Activated CD4-positive, alpha-beta memory T cell treated with anti-CD3 and anti-CD28 coated beads, Interleukin-2, amount 10 ng/mL, durations not matched to agents 7 days and 5 days (primary cell): Measurements from ENCODE around the gene LMAN2. TPM values are rescaled to one million over a fixed set of nuclear protein-coding genes. Genes with fewer than 3 reads are reported as not detected.

ENCODE experiments used
- CTCF ChIA-PET: fragments of 350-600 bp; sonication (Branson Sonifier 250); formaldehyde crosslinking; loops from one replicate; lab custom pipeline; 2021; ENCODE audit warnings: antibody characterized with exemption, inconsistent platforms; lab: Charles Lee
- POLR2A ChIA-PET: fragments of 350-600 bp; sonication (Branson Sonifier 250); formaldehyde crosslinking; loops from one replicate; lab custom pipeline; 2021; ENCODE audit warnings: antibody characterized with exemption; lab: Charles Lee
- DNase-seq: peaks from one replicate; pipeline ENCODE4 v3.0.0-alpha.2; 2020
- H3K27ac Mint-ChIP-seq: one replicate; pipeline ENCODE4 v1.8.0; 2021; ENCODE audit warnings: mild to moderate bottlenecking, mixed read lengths
- H3K27me3 Mint-ChIP-seq: one replicate; pipeline ENCODE4 v1.8.0; 2021; ENCODE audit warnings: mixed read lengths
- H3K36me3 Mint-ChIP-seq: one replicate; pipeline ENCODE4 v1.8.0; 2021; ENCODE audit warnings: low read depth, mixed read lengths
- H3K4me1 Mint-ChIP-seq: one replicate; pipeline ENCODE4 v1.8.0; 2021; ENCODE audit warnings: mixed read lengths
- H3K4me3 Mint-ChIP-seq: one replicate; pipeline ENCODE4 v1.8.0; 2021; ENCODE audit warnings: mild to moderate bottlenecking, mixed read lengths
- H3K9me3 Mint-ChIP-seq: one replicate; pipeline ENCODE4 v1.8.0; 2021; ENCODE audit warnings: mixed read lengths
- total RNA-seq, 2 experiments: library from RNA; stranded (reverse); gene quantifications; one replicate each; pipeline ENCODE4 v1.2.3, GENCODE V29; 2021

LMAN2 gene
- total RNA-seq, 2 experiments from 2014 or later = 145 to 149 TPM

- ChIA-PET POLR2A (interaction anchor here (0.6 to 6.2 kb wide), 22 partner anchors 10 to 778 kb away, joined by 3 to 68 read pairs (median 6); partner anchors contain the start of genes GRK6, LMAN2, NSD1 and PRELID1), CTCF (interaction anchor here (0.7 to 2.7 kb wide), 10 partner anchors 10 to 200 kb away, joined by 3 to 24 read pairs (median 10); partner anchors contain the start of genes LMAN2, PRELID1 and RAB24)
- Mint-ChIP-seq H3K36me3 (peaks cover 29% of the 10 kb centered on the region), H3K27ac (peak overlapping the region; percentile 40), H3K27me3 (no peaks in the 10 kb centered on the region), H3K9me3 (no peaks in the 10 kb centered on the region), H3K4me3 (peak overlapping the region; percentile 94), H3K4me1 (peaks cover 68% of the 10 kb centered on the region)
- DNase-seq = no peak
These were observed 37.8 kb downstream of the LMAN2 start for GRCh38 chr5:177313561-177314259.

DNA sequence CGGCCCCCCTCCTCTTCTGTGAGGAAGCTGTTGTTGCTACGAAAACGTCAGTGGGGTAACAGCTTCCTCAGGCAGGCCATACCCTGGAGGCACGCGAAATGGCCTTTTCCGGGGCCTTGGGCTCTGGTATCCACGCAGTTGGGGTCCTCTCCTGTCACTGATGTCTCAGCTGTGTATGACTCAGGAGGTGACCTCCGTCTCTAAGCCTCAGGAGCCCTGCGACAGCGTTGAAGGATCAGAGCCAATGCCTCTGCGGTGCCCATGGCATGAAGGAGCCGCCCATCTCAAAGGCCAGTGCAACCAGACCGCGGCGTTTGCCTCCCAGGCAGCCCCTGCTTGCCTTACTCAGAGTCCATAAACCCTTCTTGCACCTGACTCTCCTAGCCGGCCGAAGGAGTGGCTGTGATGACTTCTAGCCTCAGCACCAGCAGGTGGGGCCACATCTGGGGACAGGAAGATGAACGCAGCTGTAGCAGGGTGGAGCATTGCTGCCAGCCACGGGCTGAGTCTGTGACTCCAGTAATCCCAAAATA is 38.8 kb downstream of the LMAN2 start:
- Mint-ChIP-seq H3K27ac (peak overlapping the region; percentile 89), H3K36me3 (peaks cover 38% of the 10 kb centered on the region), H3K4me3 (peak overlapping the region; percentile 94), H3K9me3 (no peaks in the 10 kb centered on the region), H3K27me3 (no peaks in the 10 kb centered on the region), H3K4me1 (peaks cover 67% of the 10 kb centered on the region)
- CTCF ChIA-PET = interaction anchor here (0.6 to 2.7 kb wide), 22 partner anchors 9 to 201 kb away, joined by 3 to 24 read pairs (median 6); partner anchors contain the start of genes LMAN2, PDLIM7, PRELID1 and RAB24
- POLR2A ChIA-PET = interaction anchor here (0.6 to 6.2 kb wide), 38 partner anchors 9 to 777 kb away, joined by 3 to 68 read pairs (median 5); partner anchors contain the start of genes GRK6, LMAN2, NSD1 and PRELID1
- DNase-seq = peak; percentile 72

DNA sequence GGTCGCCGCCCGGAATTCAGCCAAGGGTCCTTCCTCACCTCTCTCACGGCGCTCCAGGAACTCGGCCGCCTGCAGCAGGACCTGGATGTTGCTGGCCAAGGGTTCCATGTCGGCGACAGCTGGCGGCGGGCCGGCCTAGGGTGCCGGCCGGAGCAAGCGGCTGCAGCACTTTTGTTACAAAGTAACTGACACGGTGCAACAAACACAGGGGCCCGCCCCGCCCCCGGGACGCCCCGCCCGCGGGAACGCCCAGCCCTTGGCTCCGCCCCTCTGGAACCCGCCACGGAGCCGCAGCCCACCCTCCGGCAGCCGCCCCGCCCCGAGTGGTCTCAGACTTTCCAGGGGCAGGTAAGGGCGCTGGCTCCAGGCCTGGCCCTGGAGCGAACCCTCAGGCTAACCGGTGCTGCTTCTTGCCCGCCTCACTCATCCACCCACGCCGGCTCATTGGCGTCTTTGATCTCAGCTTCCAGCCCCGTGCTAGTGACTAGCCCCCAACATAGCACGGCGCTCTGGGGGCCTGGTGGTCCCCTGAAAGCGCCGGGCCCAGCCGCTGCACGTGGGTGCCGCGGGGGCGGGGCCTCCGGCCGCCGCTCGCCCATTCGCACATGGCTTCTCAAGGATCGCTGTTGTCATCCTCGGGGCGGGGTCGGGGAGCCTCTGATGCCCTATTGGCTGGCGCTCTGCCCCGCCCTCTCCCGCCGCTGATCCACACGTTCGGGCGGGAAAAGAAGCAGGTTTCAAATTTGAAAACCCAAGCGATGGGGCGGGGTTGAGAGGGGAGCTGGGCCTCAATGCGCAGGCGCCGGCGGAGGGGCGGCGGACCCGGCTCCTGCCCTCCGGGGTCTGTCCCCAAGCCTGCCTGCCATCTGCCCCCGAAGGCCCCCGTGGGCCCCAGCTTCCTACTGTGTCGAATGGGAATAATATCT is 39.5 kb downstream of the LMAN2 start, which contains the start of gene MXD3:
MXD3 (minus strand) TSS at position 176 of the 926 bp plus-strand sequence; CDS start at position 108, 68 bp downstream.
- DNase-seq = peak; percentile 99
- Mint-ChIP-seq H3K27me3 (no peaks in the 10 kb centered on the region), H3K36me3 (peaks cover 38% of the 10 kb centered on the region), H3K27ac (peak within 1 kb of the TSS; percentile 89), H3K4me3 (peak within 1 kb of the TSS; percentile 94), H3K4me1 (peaks cover 66% of the 10 kb centered on the region), H3K9me3 (no peaks in the 10 kb centered on the region)
- CTCF ChIA-PET = interaction anchor here (0.6 to 4.0 kb wide), 23 partner anchors 8 to 201 kb away, joined by 3 to 43 read pairs (median 6); partner anchors contain the start of genes LMAN2, PDLIM7, PRELID1 and RAB24
- POLR2A ChIA-PET = interaction anchor here (0.6 to 6.2 kb wide), 38 partner anchors 10 to 776 kb away, joined by 3 to 68 read pairs (median 5); partner anchors contain the start of genes GRK6, LMAN2, NSD1 and PRELID1

- peaks cover 69% of the 10 kb centered on the region for H3K4me1 Mint-ChIP-seq
- H3K36me3 Mint-ChIP-seq = peaks cover 44% of the 10 kb centered on the region
These were observed 40.1 kb downstream of the LMAN2 start for GRCh38 chr5:177311392-177311722.

GRCh38 chr5:177310757-177311391 is 40.6 kb downstream of the LMAN2 start:
- no peaks in the 10 kb centered on the region for H3K27me3 Mint-ChIP-seq
- peaks cover 69% of the 10 kb centered on the region for H3K4me1 Mint-ChIP-seq
- POLR2A ChIA-PET = interaction anchor here (0.6 to 6.2 kb wide), 19 partner anchors 9 to 419 kb away, joined by 3 to 68 read pairs (median 4); partner anchors contain the start of genes GRK6, LMAN2, PDLIM7 and PRELID1

More at GRCh38 chr5:177311392-177311722, 40.1 kb downstream of the LMAN2 start:
- CTCF ChIA-PET = interaction anchor here (0.5 to 4.0 kb wide), 9 partner anchors 10 to 186 kb away, joined by 5 to 43 read pairs (median 11); partner anchors contain the start of gene PDLIM7
- H3K4me3 Mint-ChIP-seq = peak overlapping the region; percentile 94
- POLR2A ChIA-PET = interaction anchor here (1.0 to 6.2 kb wide), 13 partner anchors 10 to 205 kb away, joined by 3 to 68 read pairs (median 11); partner anchors contain the start of genes LMAN2, PRELID1, PRR7 and RAB24
- peak overlapping the region; percentile 75 for H3K27ac Mint-ChIP-seq
- H3K9me3 Mint-ChIP-seq = no peaks in the 10 kb centered on the region
- DNase-seq = no peak
- no peaks in the 10 kb centered on the region for H3K27me3 Mint-ChIP-seq

DNA sequence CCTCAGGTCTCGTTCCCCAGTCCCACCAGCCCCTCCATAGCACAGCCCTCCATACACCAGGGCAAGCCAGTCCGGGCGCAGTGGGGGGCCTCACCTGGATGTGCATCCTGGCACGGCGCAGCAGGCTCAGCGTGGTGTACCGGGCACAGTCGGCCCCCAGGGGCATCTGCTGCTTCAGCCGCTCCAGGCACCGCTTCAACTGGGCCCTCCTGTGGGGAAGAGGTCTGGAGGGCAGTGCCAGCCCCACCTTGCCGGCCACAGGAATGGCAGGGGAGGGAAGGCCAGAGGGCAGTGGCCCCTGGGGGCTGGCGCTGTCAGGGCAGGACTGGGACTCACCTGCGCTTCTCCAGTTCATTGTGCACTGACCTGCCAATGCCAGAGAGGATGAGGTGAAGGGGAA is 41.1 kb downstream of the LMAN2 start:
- peaks cover 70% of the 10 kb centered on the region for H3K4me1 Mint-ChIP-seq
- CTCF ChIA-PET = interaction anchor here (0.6 to 4.0 kb wide), 44 partner anchors 9 to 287 kb away, joined by 3 to 43 read pairs (median 4); partner anchors contain the start of genes DDX41, LMAN2 and NSD1

More at GRCh38 chr5:177310757-177311391, 40.6 kb downstream of the LMAN2 start:
- H3K36me3 Mint-ChIP-seq = peaks cover 45% of the 10 kb centered on the region
- peak overlapping the region; percentile 94 for H3K4me3 Mint-ChIP-seq
- H3K9me3 Mint-ChIP-seq = no peaks in the 10 kb centered on the region
- DNase-seq = peak; percentile 57
- CTCF ChIA-PET = interaction anchor here (0.5 to 4.0 kb wide), 26 partner anchors 10 to 287 kb away, joined by 3 to 43 read pairs (median 5); partner anchors contain the start of gene DDX41
- H3K27ac Mint-ChIP-seq = peak overlapping the region; percentile 86

GRCh38 chr5:177309351-177310191 is 41.9 kb downstream of the LMAN2 start:
- CTCF ChIA-PET = interaction anchor here (0.6 to 4.0 kb wide), 53 partner anchors 8 to 649 kb away, joined by 3 to 43 read pairs (median 4); partner anchors contain the start of genes GRK6, LMAN2, NSD1 and PDLIM7
- H3K36me3 Mint-ChIP-seq = peaks cover 57% of the 10 kb centered on the region
- POLR2A ChIA-PET = interaction anchor here (0.6 to 6.2 kb wide), 15 partner anchors 8 to 188 kb away, joined by 3 to 68 read pairs (median 4); partner anchors contain the start of genes GRK6, LMAN2, PDLIM7 and PRELID1
- DNase-seq = peak; percentile 79
- H3K27me3 Mint-ChIP-seq = no peaks in the 10 kb centered on the region
- H3K4me3 Mint-ChIP-seq = peak overlapping the region; percentile 94
- no peaks in the 10 kb centered on the region for H3K9me3 Mint-ChIP-seq
- H3K4me1 Mint-ChIP-seq = peaks cover 73% of the 10 kb centered on the region
- peak overlapping the region; percentile 72 for H3K27ac Mint-ChIP-seq

More for the DNA sequence above, 41.1 kb downstream of the LMAN2 start:
- no peaks in the 10 kb centered on the region for H3K27me3 Mint-ChIP-seq
- H3K4me3 Mint-ChIP-seq = peak overlapping the region; percentile 94
- peak overlapping the region; percentile 86 for H3K27ac Mint-ChIP-seq
- H3K36me3 Mint-ChIP-seq = peaks cover 50% of the 10 kb centered on the region
- POLR2A ChIA-PET = interaction anchor here (0.6 to 6.2 kb wide), 16 partner anchors 9 to 419 kb away, joined by 3 to 68 read pairs (median 4); partner anchors contain the start of genes GRK6, LMAN2, PDLIM7 and PRELID1
- DNase-seq = no peak
- H3K9me3 Mint-ChIP-seq = no peaks in the 10 kb centered on the region

DNA sequence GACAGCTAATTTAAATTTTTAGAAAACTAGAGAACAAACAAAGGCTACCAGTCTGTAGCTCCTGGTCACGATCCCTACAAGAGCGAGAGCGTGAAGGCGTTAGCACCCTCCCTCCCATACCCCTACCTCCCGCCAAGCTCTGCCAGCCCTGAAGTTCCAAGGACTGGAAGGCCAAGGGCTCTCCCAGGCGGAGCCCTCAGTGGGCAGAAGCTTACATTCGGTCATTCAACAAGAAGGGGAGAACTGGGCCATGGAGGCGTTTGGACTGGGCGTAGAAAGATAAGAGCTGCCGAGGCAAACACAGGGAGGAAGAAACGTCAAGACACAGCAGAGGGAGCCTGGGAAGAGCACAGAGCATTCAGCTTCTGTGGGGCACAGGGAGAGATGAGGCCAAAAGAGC is 42.7 kb downstream of the LMAN2 start:
- no peaks in the 10 kb centered on the region for H3K9me3 Mint-ChIP-seq

GRCh38 chr5:177307544-177308363 is 43.7 kb downstream of the LMAN2 start:
- DNase-seq = no peak
- Mint-ChIP-seq H3K27me3 (no peaks in the 10 kb centered on the region), H3K4me1 (peaks cover 60% of the 10 kb centered on the region), H3K27ac (no peak overlapping the region), H3K36me3 (peaks cover 65% of the 10 kb centered on the region), H3K9me3 (no peaks in the 10 kb centered on the region), H3K4me3 (no peak overlapping the region)
- ChIA-PET CTCF (interaction anchor here (0.7 to 4.0 kb wide), 8 partner anchors 10 to 194 kb away, joined by 3 to 43 read pairs (median 4); no protein-coding TSS in a partner anchor), POLR2A (interaction anchor here (1.3 to 2.5 kb wide), 4 partner anchors 44 to 174 kb away, joined by 4 to 14 read pairs (median 6); partner anchors contain the start of genes LMAN2 and NSD1)

More for the DNA sequence above, 42.7 kb downstream of the LMAN2 start:
- CTCF ChIA-PET = interaction anchor here (0.7 to 4.0 kb wide), 21 partner anchors 10 to 648 kb away, joined by 3 to 43 read pairs (median 5); partner anchors contain the start of genes GRK6, LMAN2 and PDLIM7
- Mint-ChIP-seq H3K4me3 (peak overlapping the region; percentile 21), H3K27ac (peak overlapping the region; percentile 38), H3K4me1 (peaks cover 70% of the 10 kb centered on the region), H3K36me3 (peaks cover 65% of the 10 kb centered on the region), H3K27me3 (no peaks in the 10 kb centered on the region)
- no peak for DNase-seq
- POLR2A ChIA-PET = interaction anchor here (1.2 to 6.2 kb wide), 6 partner anchors 7 to 147 kb away, joined by 4 to 68 read pairs (median 12); partner anchors contain the start of genes GRK6, LMAN2, PRELID1 and RAB24
